COR-L47 (cell line): Measurements from ENCODE around the gene TXNDC2.
A peak's percentile ranks its signal among the peaks of the same experiment; 100 is the strongest.
"Not testable (repeated sequence)": the region's sequence is repeated elsewhere in the genome, so short reads cannot be mapped to it uniquely, and the experiment has no call there.

Experiments used
- DNase-seq: peaks from one replicate; lab custom pipeline; 2025; lab: John Stamatoyannopoulos, UW

TXNDC2 gene

DNA sequence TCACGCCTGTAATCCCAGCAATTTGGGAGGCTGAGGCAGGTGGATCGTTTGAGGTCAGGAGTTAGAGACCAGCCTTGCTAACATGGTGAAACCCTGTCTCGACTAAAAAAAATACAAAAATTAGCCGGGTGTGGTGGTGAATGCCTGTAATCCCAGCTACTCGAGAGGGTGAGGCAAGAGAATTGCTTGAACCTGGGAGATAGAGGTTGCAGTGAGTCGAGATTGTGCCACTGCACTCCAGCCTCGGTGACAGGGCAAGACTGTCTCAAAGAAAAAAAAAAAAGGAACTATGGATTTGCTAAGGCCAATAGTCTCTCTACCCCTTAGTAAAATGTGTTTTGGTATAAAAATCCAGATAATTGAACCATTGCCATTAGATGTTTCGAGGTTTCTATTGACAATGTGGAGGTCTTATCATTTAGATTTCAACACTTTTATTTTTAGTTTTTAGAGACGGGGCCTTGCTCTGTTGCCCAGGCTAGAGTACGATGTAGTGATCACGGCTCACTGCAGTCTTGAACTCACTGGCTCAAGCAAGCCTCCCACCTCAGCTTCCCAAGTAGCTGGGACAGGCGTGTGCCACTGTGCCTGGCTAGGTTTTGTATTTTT, 1.1 kb upstream of the TXNDC2 start:
- no peak for DNase-seq

DNA sequence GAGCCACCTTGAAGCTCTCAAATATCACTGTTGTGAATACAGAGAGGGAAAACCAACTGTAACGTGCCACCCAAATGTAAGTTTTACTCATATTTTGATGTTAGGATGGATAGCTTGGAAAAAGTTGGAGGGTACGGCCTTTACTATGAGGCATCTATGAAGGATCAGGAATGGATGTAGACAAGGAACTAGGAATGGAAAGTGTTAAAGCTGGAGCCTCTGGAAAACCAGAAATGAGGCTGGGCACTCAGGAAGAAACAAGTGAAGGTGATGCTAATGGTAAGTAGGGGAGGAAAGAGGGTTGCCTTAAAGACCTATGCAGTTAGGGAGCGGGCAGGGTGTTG, 204 bp downstream of the TXNDC2 start:
- no peak for DNase-seq

DNA sequence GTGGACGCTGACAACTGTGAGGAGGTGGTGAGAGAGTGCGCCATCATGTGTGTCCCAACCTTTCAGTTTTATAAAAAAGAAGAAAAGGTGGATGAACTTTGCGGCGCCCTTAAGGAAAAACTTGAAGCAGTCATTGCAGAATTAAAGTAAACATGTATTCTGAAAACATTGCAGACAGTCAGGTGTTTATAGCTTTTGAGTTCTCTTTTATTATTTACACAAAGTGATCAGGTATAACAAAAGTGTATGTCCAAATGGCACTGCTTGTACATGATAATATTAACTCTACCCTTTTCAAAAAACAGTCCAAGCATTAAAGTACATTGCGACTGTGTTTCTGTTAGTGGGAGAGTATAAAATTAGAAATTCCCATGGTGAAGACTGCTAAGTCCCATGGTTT, 2.2 kb downstream of the TXNDC2 start:
- no peak for DNase-seq

DNA sequence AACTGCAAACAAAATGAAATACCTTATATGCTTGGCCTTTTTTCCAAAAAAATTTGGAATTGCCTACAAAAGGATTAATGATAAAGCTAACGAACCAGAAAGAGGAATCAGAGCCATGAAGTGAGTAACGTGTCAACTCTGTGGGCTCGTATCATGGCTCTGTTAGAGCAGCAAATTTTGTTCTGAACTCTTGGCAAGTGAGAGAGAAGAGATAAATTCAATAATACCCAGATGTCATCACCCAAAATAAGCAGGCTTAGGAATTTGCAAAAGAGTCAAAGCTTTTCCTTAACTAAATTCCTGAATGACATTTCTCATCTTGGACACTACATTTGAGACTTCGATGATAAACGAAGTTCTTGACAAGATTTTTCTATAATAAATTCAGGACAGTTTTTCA, 4.4 kb downstream of the TXNDC2 start:
- DNase-seq, result no peak

DNA sequence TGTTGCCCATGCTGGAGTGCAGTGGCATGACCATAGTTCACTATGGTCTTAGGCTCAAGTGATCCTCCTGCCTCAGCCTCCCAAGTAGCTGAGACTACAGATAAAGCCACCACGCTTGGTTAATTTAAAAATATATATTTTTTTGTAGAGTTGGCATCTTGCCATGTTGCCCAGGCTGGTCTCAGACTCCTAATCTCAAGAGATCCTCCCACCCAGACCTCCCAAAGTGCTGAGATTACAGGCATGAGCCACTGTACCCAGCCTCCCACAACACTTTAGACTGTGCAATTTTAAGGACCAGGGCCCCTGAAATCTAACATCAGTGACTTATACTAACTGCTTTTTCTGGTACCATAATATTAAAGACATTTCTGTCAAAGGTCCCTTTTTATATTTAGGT, 5.2 kb downstream of the TXNDC2 start:
- DNase-seq, result no peak

DNA sequence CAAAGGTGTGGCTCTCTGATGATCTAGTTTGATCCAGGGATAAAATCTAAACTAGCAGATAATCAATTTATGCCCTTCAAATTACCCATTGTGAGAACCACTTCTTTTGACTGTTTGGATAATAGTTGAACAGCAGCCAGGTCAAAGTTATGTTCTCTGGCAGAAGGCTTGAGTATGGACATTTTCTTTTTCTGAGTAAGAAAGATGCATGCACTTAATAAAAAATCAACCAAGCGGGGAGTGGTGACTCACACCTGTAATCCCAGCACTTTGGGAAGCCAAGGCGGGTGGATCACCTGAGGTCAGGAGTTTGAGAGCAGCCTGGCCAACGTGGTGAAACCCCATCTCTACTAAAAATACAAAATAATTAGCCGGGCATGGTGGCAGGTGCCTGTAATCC, 5.7 kb downstream of the TXNDC2 start:
- not testable (repeated sequence) for DNase-seq

DNA sequence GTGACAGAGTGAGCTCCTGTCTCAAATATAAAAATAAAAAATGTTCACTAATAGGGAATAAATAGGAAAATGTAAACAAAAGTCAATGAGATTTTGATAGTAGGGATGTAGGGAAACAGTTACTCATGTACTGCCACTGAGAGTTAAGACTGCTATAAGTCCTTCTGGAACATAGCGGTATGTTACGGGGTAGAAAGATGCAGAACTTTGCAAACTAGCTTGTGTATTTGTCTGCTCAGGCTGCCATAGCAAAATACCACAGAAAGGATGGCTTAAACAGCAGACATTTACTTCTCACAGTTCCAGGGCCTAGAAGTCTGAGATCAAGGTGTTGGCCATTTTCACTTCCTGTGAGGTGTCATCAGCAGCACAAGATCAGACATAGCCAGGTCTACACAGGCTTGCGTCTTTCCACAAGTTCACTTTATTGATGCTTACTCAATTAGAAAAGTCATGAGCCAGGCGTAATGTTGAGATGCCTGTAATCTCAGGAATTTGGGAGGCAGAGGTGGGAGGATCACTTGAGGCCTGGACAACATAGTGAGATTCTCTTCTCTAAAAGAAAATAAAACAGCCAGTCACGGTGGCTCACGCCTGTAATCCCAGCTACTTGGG, 8.8 kb downstream of the TXNDC2 start:
- no peak for DNase-seq

DNA sequence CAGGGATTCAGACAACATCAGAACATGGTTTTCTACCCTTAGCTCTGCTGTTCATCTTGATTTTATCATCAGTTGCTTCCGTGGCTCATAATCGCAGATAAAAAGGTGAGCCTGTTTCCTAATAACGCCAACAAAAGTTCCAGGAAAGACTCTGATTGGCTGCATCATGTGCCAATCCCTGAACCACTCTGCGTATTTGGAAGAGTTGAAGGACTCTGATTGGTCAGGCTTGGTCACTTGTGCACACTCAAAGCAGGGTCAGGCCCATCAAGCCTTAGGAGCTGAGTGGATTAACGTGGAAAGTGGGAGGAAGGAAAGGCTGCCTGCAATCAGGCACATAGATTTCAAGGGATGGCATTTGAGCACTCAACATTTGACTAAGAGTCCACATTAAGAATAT, 11.4 kb downstream of the TXNDC2 start:
- no peak for DNase-seq

DNA sequence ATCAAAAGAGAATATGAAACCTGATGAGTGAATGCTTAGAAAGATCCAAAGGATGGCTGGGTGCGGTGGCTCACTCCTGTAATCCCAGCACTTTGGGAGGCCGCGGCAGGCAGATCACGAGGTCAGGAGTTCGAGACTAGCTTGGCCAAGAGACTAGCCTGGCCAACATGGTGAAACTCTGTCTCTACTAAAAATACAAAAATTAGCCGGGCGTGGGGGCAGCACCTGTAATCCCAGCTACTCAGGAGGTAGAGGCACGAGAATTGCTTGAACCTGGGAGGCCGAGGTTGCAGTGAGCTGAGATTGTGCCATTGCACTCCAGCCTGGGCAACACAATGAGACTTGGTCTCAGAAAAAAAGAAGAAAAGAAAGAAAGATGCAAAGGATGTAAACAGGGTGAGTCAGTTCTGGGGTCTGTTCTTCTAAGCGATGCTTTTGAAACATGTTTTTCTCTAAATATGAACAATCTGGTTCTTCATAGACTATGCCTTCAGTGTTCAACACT, 12.1 kb downstream of the TXNDC2 start:
- DNase-seq, result not testable (repeated sequence)

DNA sequence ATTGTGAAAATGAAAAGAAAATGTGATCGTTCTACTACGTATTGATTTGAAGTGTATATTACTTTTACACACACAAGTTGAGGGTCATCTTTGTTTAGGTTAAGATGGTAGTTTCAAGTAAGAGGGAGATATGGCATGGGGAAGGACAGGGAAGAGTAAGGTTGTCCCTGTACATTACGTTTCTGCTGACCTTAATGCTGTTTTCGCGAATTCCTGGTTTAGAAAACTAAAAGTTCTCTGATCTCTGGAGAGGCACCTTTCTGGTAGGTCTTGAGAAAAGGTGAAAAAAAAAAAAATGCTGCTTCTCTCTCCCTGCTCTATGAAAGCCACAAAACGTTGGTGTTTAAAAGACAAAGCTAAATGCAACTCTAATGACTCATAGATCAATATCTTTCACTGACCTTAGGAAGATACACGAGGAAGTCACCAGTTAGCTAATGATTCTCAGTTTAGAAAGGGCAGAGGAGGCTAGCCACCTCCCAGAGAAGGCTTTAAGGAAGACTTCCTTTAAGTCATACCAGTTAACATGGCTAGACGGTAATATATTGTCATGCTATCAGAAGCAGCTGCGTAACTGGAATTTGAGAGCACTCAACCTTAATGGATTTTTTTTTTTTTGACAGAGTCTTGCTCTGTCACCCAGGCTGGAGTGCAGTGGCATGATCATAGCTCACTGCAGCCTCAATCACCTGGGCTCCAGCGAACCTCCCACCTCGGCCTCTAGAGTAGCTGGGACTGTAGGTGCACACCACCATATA, 13.2 kb downstream of the TXNDC2 start:
- DNase-seq, result no peak

DNA sequence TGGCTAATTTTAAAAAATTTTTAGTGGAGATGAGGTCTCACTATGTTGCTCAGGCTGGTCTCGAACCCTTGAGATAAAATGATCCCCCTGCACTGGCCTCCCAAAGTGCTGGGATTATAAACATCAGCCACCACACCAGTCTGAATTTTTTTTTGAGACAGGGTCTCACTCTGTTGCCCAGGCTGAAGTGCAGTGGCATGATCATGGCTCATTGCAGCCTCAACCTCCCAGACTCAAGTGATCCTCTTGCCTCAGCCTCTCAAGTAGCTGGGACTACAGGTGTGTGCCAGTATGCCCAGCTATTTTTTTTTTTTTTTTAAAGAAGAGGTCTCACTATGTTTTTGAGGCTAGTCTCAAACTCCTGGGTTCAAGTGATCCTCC, 13.8 kb downstream of the TXNDC2 start:
- not testable (repeated sequence) for DNase-seq

DNA sequence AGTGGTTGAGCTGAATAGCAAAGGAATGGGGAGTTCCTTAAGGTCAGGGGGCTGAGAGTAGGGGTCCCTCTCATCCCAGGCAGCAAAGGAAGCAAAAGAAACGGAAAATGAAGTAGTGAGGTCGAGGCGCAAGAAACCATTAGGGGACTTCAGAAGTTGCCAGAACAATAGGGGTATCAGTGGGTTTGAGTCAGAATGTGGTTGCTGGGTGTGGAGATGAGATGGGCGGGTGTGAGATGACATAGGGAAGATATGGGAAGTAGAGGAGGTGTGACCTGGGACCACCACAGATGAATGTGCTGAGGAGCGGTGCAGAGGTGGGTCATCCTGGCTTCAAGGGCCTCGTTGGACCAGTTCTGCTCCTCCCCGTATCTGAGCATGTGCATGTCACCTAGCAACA, 14.9 kb downstream of the TXNDC2 start:
- no peak for DNase-seq

DNA sequence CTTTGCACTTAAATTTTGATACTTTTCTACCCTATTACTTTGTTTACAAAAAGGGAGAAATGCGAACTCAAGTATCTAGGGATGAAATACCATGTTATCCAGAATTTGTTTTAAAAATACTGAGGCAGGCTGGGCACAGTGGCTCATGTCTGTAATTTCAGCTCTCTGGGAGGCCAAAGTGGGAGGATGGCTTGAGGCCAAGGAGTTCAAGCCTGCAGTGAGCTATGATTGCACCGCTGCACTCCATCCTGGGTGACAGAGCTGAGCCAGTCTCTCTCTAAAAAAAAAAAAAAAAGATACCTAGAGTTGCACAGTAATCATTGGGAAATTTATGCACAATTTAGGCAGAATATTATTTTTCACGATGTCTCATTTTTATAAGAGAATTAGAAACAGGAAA, 15.6 kb downstream of the TXNDC2 start:
- DNase-seq, result peak; percentile 23

DNA sequence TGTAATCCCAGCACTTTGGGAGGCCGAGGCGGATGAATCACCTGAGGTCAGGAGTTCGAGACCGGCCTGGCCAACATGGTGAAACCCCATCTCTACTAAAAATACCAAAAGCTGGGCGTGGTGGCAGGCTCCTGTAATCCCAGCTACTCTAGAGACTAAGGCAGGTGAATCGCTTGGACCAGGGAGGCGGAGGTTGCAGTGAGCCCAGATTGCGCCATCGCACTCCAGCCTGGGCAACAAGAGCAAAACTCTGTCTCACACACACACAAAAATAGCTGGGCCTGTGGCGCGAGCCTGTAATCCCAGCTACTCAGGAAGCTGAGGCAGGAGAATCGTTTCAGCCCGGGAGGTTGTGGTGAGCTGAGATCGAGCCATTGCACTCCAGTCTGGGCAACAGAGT, 16.5 kb downstream of the TXNDC2 start:
- DNase-seq, result not testable (repeated sequence)

DNA sequence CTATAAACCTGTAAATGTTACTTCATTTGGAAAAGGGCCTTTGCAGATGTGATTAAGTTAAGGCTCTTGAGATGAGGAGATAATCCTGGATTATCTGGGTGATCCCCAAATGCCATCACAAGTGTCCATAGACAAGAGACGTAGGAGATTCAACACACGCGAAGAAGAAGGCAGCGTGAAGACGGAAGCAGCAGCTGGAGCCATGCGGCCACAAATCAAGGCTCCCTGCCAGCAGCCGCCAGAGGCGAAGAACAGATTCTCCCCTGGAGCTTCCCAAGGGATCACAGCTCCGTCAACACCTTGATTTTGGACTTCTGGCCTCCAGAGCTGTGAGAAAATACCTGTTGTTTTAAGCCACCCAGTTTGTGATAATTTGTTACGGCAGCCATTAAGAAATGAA, 17.1 kb downstream of the TXNDC2 start:
- DNase-seq, result no peak

DNA sequence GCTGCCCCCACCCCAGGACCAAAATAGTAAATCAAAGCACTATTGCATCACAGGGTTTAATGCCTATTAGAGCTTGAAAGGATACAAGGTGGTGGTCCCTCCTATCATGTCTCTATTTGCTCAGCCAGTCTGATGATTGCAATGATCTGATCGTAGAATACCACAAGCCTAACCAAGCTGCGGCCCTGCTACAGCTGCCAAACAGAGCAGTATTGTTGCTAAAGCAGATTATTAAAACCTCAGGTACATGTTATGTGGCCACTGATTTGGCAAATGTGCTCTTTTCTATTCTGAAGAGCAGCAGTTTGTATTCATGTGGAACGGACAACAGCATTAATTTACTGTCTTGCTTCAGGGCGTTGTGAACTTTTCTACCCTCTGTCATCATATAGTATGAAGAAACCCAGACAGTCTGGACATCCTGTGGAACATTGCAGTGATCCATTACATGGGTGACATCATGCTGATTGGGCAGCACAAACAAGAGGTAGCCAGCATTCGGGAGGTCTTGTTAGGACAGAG, 19.7 kb downstream of the TXNDC2 start:
- no peak for DNase-seq

DNA sequence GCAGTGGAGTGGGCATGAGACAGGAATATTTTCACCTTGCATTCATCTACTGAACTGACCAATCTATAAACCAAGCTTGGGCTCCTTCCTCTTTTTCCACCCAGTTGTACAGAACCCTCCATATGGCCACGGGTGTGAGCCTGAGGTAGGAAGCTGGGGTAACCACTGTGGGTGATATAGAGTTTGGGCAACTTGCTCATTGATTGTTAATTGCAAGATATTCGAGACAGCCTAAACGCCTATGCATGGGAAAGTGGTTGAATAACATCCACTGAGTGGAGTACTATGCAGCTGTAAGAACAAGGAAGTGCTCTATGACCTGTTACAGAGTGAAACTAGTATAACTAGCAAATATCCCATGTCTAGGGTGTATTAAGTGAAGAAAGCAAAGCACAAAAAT, 20.7 kb downstream of the TXNDC2 start:
- no peak for DNase-seq

DNA sequence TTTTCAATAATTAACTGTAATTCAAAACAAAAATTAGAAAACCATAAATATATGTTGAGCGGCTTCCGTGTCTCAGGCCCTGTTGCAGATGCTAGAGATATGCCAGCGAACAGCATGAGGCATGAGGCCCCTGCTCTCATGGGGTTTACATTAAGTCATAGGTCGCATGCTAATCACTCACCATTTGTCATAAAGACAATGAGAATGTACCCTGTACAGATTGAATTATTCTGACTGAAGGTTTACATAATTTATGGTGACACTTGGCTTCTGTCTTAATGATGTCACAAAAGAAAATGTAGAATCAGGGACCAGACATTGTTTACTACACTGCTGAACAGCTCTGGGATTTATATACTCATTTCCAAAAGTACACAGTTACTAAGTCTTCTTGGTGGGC, 22.1 kb downstream of the TXNDC2 start:
- no peak for DNase-seq

DNA sequence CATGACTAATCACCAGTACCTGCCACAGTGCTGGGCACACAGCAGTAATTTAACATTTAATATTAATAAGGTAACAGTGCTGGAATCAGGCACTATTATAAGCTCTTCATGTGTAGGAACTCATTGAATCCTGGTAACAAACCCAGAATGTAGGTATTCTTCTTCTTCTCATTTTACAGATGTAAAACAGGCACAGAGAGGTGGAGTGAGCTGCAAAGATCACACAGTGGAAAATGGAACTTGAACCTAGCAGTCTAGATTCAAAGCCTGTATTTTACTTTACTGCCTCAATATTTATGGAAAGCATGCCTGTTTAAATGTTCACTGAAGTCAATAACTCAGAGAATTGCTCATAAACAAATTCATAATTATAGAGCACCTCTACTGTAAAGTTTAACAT, 24.3 kb downstream of the TXNDC2 start:
- no peak for DNase-seq

DNA sequence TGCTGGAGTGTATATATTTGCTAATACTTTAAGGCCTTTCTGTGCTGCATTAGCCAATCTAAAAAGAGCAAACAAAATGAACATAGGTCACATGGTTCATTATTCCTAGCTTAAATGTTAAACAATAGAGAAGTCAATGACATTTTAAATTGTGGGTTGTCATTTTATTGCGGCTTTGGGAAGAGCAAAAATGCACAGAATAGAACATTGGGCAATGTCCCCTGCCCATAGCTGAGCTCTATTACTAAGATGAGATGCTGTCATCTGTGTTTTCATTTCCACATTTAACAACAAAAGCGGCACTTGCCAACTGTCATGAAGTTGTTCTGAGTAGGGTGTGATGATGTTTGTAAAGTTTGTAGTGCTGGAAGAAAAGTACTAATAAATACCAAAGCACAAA, 24.9 kb downstream of the TXNDC2 start:
- no peak for DNase-seq

DNA sequence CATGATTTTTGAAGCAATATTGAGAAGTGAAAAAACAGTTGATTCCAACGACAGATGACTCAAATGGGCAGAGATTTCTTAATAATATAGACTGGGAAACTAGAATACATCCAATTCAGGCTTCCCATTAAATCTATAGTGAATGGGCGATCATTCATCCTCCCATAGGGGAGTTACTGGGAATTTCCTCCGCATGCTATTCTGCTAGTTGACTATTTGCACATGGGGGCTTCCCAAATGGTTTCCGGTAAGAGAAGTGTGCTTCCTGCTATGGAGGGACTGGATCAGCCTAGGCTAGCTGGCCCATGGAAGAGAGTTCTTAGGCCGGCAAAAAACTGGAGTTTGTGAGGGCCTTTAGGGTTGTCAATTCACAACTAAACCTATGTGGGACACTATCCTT, 25.5 kb downstream of the TXNDC2 start:
- no peak for DNase-seq

DNA sequence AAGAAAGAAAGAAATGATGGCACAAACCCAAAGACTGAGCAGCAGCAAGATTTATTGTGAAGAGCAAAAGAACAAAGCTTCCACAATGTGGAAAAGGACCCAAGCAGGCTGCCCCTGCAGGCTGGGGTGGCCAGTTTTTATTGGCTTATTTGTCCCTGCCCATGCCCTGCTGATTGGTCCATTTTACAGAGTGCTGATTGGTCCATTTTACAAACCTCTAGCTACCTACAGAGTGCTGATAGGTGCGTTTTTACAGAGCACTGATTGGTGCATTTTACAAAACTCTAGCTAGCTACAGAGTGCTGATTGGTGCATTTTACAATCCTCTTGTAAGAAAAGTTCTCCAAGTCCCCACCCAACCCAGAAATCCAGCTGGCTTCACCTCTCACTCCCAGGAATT, 26.5 kb downstream of the TXNDC2 start:
- DNase-seq, result not testable (repeated sequence)

DNA sequence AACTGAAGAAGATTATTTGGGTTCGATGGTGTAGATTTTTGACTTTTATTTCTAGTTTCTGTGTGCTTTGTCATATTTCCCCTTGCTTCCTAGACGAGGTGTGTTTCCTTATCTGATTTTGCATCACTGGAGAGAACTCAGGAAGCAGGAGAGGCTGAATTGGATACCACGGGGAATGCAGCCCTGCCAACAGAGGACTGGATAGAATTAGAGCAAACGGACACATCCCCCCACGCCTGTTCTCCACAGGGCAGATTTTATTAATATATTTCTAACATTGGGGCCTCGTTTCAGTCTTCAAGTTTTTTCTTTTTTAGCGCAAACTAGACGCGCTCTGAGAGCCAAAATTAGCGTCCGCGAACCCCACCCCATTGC, 27.4 kb downstream of the TXNDC2 start:
- DNase-seq, result no peak
